BJ (cell line): ENCODE data around the gene MMEL1. TPM values are rescaled to one million over a fixed set of nuclear protein-coding genes. Genes with fewer than 3 reads are reported as not detected.
"Not testable (repeated sequence)": the region's sequence is repeated elsewhere in the genome, so short reads cannot be mapped to it uniquely, and the experiment has no call there.

ENCODE experiments used
- CTCF ChIA-PET: fragments of 350-600 bp; formaldehyde crosslinking; extraction: SDS; loops from one replicate; lab custom pipeline; 2021; ENCODE audit warnings: antibody characterized with exemption, inconsistent platforms; lab: Yijun Ruan, JAX
- POLR2A ChIA-PET: fragments of 300-600 bp; sonication (Branson Sonifier 250); formaldehyde crosslinking; extraction: SDS; loops from one replicate; lab custom pipeline; 2021; ENCODE audit warnings: antibody characterized with exemption; lab: Charles Lee
- DNase-seq: peaks from one replicate; pipeline ENCODE4 v3.0.0-alpha.2; 2011; ENCODE audit warnings: low read depth
- H3K27me3 ChIP-seq: 2 replicates; pipeline ENCODE4 v1.6.0; 2011; ENCODE audit warnings: low read length; ENCODE audit not compliant: control insufficient read depth, insufficient read depth
- H3K36me3 ChIP-seq: 2 replicates; pipeline ENCODE4 v1.5.1; 2011; ENCODE audit warnings: low read length; ENCODE audit not compliant: control insufficient read depth, insufficient read depth
- H3K4me3 ChIP-seq: 2 replicates; pipeline ENCODE4 v1.5.1; 2011; ENCODE audit warnings: low read depth, mild to moderate bottlenecking, control low read depth, low read length
- polyA plus RNA-seq: library from polyadenylated mRNA; depleted of rRNA; stranded (reverse); fragments of >200 nt; gene quantifications from 2 replicates; pipeline ENCODE4 v1.2.3, GENCODE V29; 2011
- TF ChIP-seq, protein P1 (sequence below): IDR thresholded peaks from 2 replicates; pipeline ENCODE4 v1.5.1; 2011; ENCODE audit warnings: low read depth, mild to moderate bottlenecking, control low read depth, inconsistent platforms, low read length, moderate library complexity; ENCODE audit not compliant: insufficient read depth

The MMEL1 gene
- polyA plus RNA-seq, 1 experiment: 0.17 TPM

DNA sequence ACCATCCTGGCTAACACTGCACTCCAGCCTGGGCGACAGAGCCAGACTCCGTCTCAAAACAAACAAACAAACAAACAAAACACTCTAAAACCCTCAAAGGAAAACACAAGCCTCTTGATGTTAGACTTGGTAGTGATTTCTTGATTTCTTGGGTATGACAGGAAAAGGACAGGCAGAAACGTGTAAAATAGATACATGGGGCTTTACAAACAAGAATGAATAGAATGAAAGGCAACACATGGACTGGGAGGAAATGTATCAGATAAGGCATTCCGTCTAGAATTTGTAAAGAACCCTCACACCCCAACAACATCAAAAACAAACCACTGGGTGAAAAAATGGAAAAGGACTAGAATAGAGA is 54.1 kb downstream of the MMEL1 start:
- Histone ChIP-seq H3K36me3 (no peaks in the 10 kb centered on the region), H3K4me3 (no peak overlapping the region), H3K27me3 (no peaks in the 10 kb centered on the region; the same call in 1 of the 2 replicates)
- CTCF ChIA-PET: interaction anchor here (0.5 kb wide), 1 partner anchor 1709 kb away, joined by 4 read pairs; no protein-coding TSS in a partner anchor
- POLR2A ChIA-PET: no interaction called here
- TF ChIP-seq, protein P1, sequence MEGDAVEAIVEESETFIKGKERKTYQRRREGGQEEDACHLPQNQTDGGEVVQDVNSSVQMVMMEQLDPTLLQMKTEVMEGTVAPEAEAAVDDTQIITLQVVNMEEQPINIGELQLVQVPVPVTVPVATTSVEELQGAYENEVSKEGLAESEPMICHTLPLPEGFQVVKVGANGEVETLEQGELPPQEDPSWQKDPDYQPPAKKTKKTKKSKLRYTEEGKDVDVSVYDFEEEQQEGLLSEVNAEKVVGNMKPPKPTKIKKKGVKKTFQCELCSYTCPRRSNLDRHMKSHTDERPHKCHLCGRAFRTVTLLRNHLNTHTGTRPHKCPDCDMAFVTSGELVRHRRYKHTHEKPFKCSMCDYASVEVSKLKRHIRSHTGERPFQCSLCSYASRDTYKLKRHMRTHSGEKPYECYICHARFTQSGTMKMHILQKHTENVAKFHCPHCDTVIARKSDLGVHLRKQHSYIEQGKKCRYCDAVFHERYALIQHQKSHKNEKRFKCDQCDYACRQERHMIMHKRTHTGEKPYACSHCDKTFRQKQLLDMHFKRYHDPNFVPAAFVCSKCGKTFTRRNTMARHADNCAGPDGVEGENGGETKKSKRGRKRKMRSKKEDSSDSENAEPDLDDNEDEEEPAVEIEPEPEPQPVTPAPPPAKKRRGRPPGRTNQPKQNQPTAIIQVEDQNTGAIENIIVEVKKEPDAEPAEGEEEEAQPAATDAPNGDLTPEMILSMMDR: no peak
- DNase-seq: no peak

DNA sequence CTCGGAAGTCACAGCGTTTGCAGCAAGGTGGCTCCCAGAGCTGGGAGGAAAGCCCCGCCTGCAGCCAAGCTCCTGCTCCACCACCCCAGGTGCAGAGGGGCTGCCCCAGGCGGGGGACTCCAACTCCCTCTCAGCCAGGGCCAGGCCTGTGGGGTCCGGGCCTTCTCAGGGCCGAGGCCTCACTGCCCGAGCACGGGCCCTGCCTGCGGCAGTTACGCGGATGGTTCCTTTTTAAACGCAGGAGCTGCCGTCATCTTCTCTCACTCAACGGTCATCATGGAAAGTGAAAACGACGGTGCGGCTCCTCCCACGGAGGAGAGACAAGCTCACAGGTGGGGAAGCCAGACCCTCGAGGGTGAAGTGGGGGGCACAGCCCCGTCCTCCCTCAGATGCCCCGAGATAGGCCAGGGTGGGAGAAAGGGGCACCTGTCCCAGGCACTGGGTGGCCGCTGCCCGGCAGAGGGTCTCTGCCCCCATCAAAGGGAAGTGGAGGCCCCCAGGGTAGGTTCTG is 55.2 kb downstream of the MMEL1 start:
- H3K27me3 ChIP-seq, POLR2A ChIA-PET, H3K36me3 ChIP-seq, H3K4me3 ChIP-seq, DNase-seq, CTCF ChIA-PET: not testable (repeated sequence)

DNA sequence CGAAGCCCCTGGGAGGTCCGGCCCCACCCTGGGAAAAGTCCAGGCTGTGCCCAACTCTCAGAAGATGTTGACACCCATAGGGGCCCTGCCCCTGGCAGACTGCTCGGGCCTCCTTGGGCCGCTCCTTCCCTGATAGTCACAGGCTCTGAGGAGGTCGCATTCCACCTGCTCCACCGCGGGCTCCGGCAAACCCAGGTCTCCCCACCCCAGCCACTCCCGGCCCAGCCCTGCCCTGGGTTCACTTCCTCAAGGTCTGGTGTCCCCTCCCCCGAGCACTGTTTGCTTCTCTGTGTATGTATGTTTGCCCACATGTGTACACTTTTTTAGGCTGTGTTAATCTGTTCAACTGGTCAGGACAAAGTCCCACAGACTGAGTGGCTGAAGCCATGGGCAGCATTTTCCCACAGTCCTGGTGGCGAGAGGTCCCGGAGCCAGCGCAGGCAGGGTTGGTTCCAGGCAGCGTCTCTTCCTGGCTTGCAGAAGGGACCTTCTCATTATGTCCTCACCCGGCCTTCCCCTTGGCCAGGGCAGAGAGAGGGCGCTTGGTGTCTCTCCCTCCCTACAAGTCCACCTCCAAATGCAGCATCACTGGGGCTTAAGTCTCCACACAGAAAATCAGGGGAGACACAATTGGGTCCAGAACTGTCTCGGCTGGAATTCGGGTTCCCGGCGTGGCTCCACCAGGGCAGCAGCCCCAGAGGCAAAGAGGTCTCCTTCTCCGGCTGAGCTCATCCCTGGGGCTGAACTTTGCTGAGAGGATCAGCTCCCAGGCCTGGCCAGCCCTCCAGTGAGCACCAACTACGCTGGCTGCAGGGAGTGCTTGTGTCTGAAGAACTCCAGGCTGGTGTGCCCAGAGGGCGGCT is 56.8 kb downstream of the MMEL1 start:
- no peak for DNase-seq
- ChIA-PET POLR2A (no interaction called here), CTCF (no interaction called here)
- no peak overlapping the region for H3K4me3 ChIP-seq
- H3K36me3 ChIP-seq: no peaks in the 10 kb centered on the region
- H3K27me3 ChIP-seq: no peaks in the 10 kb centered on the region; the same call in 1 of the 2 replicates
- TF ChIP-seq, protein P1: no peak

DNA sequence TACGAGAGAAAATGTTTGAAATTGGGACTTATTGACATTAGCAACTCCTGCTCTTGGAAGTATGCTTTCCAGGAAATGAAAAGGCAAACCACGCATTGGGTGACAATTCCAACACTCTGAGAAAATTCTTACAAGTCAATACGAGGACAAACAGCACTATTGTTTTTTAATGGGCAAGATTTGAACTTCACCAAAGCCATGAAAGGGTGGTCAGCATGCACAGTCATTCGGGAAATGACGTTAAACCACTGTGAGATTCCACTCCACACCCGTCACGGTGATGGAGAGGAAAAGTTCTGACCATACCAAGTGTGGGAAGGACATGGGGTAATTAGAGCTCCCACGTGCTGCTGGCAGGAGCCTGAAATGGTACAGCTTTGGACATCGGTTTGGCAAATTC is 58.5 kb downstream of the MMEL1 start:
- TF ChIP-seq, protein P1: no peak
- POLR2A ChIA-PET: no interaction called here
- no peaks in the 10 kb centered on the region for H3K36me3 ChIP-seq
- DNase-seq: no peak
- no peak overlapping the region for H3K4me3 ChIP-seq
- H3K27me3 ChIP-seq: peaks cover 4% of the 10 kb centered on the region
- CTCF ChIA-PET: no interaction called here

DNA sequence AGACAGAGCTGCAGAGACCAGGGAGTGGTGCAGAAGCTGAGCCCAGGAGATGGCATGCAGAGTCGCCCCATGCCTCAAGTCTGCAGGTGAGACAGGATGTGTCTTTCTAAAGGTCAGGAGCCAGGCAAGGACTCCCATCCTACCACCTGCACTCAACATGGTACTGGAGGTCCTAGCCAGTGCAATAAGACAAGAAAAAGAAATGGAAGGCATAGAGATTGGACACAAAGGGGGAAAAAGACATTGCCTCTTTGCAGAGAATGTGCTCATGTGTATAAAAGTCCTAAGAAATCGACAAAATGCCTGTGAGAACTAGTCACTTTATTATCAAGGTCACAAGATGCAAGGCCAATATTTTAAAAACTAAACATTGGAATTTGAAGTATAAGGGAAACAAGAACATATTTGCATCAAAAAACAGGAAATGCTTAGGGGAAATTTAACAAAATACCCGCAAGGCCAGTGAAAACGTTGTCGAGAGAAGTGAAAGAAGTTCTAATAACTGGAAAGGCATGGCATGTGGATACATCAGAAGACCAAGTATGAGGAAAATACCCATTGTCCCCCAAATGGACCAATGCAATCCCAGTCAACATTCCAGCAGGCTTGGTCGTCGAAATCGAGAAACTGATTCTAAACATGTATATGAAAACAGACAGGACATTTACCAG is 59.4 kb downstream of the MMEL1 start:
- TF ChIP-seq, protein P1: no peak
- POLR2A ChIA-PET: no interaction called here

More for the DNA sequence above, 59.4 kb downstream of the MMEL1 start:
- no peak overlapping the region for H3K4me3 ChIP-seq
- H3K27me3 ChIP-seq: peaks cover 4% of the 10 kb centered on the region
- no peak for DNase-seq
- CTCF ChIA-PET: interaction anchor here (0.8 kb wide), 1 partner anchor 11 kb away, joined by 3 read pairs; no protein-coding TSS in a partner anchor
- no peaks in the 10 kb centered on the region for H3K36me3 ChIP-seq
